ENCODE measurements around the gene KCNA3. TPM values are rescaled to one million over a fixed set of nuclear protein-coding genes. Genes with fewer than 3 reads are reported as not detected.
"Not testable (repeated sequence)": the region's sequence is repeated elsewhere in the genome, so short reads cannot be mapped to it uniquely, and the experiment has no call there.

Gene KCNA3
- total and polyA plus RNA-seq, 4 experiments from 2014 or later: 88.7 to 124 (median 110) TPM

- Histone ChIP-seq H3K9me3 (ENCODE audit: control insufficient read depth in 1 of 2, low read length in 2 of 2) (no peaks in the 10 kb centered on the region), H3K36me3 (ENCODE audit: insufficient read depth, low read length) (peaks cover 42% of the 10 kb centered on the region), H3K4me3 (ENCODE audit: low read length in 2 of 2) (no peak overlapping the region), H3K27me3 (ENCODE audit: insufficient read depth, low read length) (no peaks in the 10 kb centered on the region), H3K27ac (ENCODE audit: low read depth, low read length) (no peak overlapping the region), H3K4me1 (ENCODE audit: insufficient read depth, low read length) (peaks cover 70% of the 10 kb centered on the region)
- intact Hi-C loops (cut with micrococcal nuclease): loop anchor here (1.0 kb wide), 1 partner anchor 8 kb away; no protein-coding TSS in a partner anchor
- Mint-ChIP-seq H3K27ac (peak overlapping the region in 4 of 7 donors; percentile 35 to 78 (median 44)), H3K4me1 (peaks cover 24 to 34% (median 30%) of the 10 kb centered on the region in 4 donors), H3K9me3 (no peaks in the 10 kb centered on the region), H3K4me3 (peak overlapping the region in 2 of 8 donors; percentile 11 to 45), H3K36me3 (peaks cover 32 to 52% of the 10 kb centered on the region in 2 donors), H3K27me3 (no peaks in the 10 kb centered on the region)
- ChIA-PET CTCF (ENCODE audit: partially characterized antibody) (interaction anchor here (1.0 to 2.9 kb wide), 6 partner anchors 15 to 103 kb away, joined by 3 to 12 read pairs (median 6); no protein-coding TSS in a partner anchor), POLR2A (ENCODE audit: partially characterized antibody) (interaction anchor here (4.0 to 17.9 kb wide), 2 partner anchors 10 to 21 kb away, joined by 47 to 993 read pairs; partner anchors contain the start of gene KCNA3)
- no peak for DNase-seq
Measured at GRCh38 chr1:110663241-110663640, 11.5 kb downstream of the KCNA3 start.

DNA sequence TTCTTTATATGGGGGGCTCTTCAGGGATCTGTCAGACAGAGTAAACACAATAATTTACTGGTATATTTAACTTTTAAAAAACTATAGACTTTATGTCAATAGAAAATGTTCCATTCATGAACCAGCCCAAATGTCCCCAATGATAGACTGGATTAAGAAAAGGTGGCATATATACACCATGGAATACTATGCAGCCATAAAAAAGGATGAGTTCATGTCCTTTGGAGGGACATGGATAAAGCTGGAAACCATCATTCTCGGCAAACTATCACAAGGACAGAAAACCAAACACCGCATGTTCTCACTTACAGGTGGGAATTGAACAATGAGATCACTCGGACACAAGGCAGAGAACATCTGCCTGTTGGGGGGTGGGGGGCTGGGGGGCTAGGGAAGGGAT lies 15.2 kb downstream of the KCNA3 start:
- intact Hi-C loops (cut with micrococcal nuclease); H3K27ac ChIP-seq (ENCODE audit: low read depth, low read length); H3K9me3 Mint-ChIP-seq; H3K27me3 ChIP-seq (ENCODE audit: insufficient read depth, low read length); H3K4me3 Mint-ChIP-seq; CTCF ChIA-PET (ENCODE audit: partially characterized antibody); H3K27me3 Mint-ChIP-seq; H3K4me3 ChIP-seq (ENCODE audit: low read length in 2 of 2); H3K9me3 ChIP-seq (ENCODE audit: control insufficient read depth in 1 of 2, low read length in 2 of 2); DNase-seq: not testable (repeated sequence)
- peaks cover 63% of the 10 kb centered on the region for H3K4me1 ChIP-seq (ENCODE audit: insufficient read depth, low read length)
- Mint-ChIP-seq H3K4me1 (peaks cover 31 to 67% (median 51%) of the 10 kb centered on the region in 4 donors), H3K36me3 (peaks cover 34 to 69% of the 10 kb centered on the region in 2 donors), H3K27ac (peak overlapping the region in 2 of 7 donors; percentile 21 to 72)
- POLR2A ChIA-PET (ENCODE audit: partially characterized antibody): interaction anchor here (2.1 to 3.5 kb wide), 2 partner anchors 8 to 12 kb away, joined by 5 to 15 read pairs; no protein-coding TSS in a partner anchor
- peaks cover 23% of the 10 kb centered on the region for H3K36me3 ChIP-seq (ENCODE audit: insufficient read depth, low read length)

GRCh38 chr1:110657351-110657750 lies 17.4 kb downstream of the KCNA3 start:
- Histone ChIP-seq H3K4me1 (ENCODE audit: insufficient read depth, low read length) (peaks cover 50% of the 10 kb centered on the region), H3K27me3 (ENCODE audit: insufficient read depth, low read length) (no peaks in the 10 kb centered on the region), H3K36me3 (ENCODE audit: insufficient read depth, low read length) (peaks cover 17% of the 10 kb centered on the region), H3K27ac (ENCODE audit: low read depth, low read length) (no peak overlapping the region), H3K9me3 (ENCODE audit: control insufficient read depth in 1 of 2, low read length in 2 of 2) (no peaks in the 10 kb centered on the region), H3K4me3 (ENCODE audit: low read length in 2 of 2) (no peak overlapping the region)
- Mint-ChIP-seq H3K9me3 (no peaks in the 10 kb centered on the region), H3K4me3 (peak overlapping the region in 1 of 8 donors; percentile 41), H3K27me3 (no peaks in the 10 kb centered on the region), H3K27ac (peak overlapping the region in 4 of 7 donors; percentile 49 to 70 (median 64)), H3K36me3 (peaks cover 36 to 68% of the 10 kb centered on the region in 2 donors), H3K4me1 (peaks cover 31 to 64% (median 48%) of the 10 kb centered on the region in 4 donors)
- ChIA-PET POLR2A (ENCODE audit: partially characterized antibody) (interaction anchor here (1.1 to 3.5 kb wide), 4 partner anchors 10 to 22 kb away, joined by 3 to 15 read pairs (median 6); no protein-coding TSS in a partner anchor), CTCF (ENCODE audit: partially characterized antibody) (interaction anchor here (1.2 to 2.2 kb wide), 2 partner anchors 9 to 12 kb away, joined by 5 to 13 read pairs; no protein-coding TSS in a partner anchor)
- intact Hi-C loops (cut with micrococcal nuclease): no loop called here
- no peak for DNase-seq

DNA sequence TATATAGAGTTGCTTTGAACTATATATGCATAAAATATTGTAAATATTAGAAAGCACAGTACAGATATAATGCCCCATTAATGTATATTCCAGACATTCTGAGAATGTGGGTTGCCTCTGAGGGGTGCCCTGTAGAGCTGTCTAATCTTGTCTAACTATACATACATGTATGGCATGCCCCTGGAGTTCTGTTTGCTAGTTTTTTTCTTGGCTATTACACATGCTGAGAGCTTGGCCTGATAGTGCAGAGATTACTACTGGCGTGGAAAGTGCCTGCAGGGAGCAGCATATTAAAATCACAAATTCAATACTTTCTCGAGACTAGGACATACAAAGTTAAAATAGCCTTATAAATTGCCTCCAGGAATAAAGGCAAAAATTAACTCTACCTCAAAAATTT lies 24.1 kb downstream of the KCNA3 start:
- Mint-ChIP-seq H3K27ac (peak overlapping the region in 5 of 7 donors; percentile 10 to 67 (median 49)), H3K36me3 (peaks cover 12 to 19% of the 10 kb centered on the region in 2 donors), H3K27me3 (no peaks in the 10 kb centered on the region), H3K4me1 (peaks cover 20 to 38% (median 28%) of the 10 kb centered on the region in 4 donors), H3K9me3 (peaks cover 0 to 2% (median 0%) of the 10 kb centered on the region in 8 donors), H3K4me3 (peak overlapping the region in 2 of 8 donors; percentile 3 to 41)
- Histone ChIP-seq H3K27ac (ENCODE audit: low read depth, low read length) (no peak overlapping the region), H3K4me3 (ENCODE audit: low read length in 2 of 2) (no peak overlapping the region), H3K36me3 (ENCODE audit: insufficient read depth, low read length) (no peaks in the 10 kb centered on the region), H3K9me3 (ENCODE audit: control insufficient read depth in 1 of 2, low read length in 2 of 2) (no peaks in the 10 kb centered on the region), H3K4me1 (ENCODE audit: insufficient read depth, low read length) (peaks cover 73% of the 10 kb centered on the region), H3K27me3 (ENCODE audit: insufficient read depth, low read length) (no peaks in the 10 kb centered on the region)
- ChIA-PET POLR2A (ENCODE audit: partially characterized antibody) (interaction anchor here (2.5 to 27.3 kb wide), 3 partner anchors 9 to 19 kb away, joined by 7 to 993 read pairs (median 273); partner anchors contain the start of gene KCNA3), CTCF (ENCODE audit: partially characterized antibody) (interaction anchor here (1.4 to 3.8 kb wide), 3 partner anchors 16 to 31 kb away, joined by 3 to 16 read pairs (median 5); no protein-coding TSS in a partner anchor)
- intact Hi-C loops (cut with micrococcal nuclease): no loop called here
- no peak for DNase-seq

- Histone ChIP-seq H3K4me1 (ENCODE audit: insufficient read depth, low read length) (peaks cover 82% of the 10 kb centered on the region), H3K27ac (ENCODE audit: low read depth, low read length) (peak overlapping the region; percentile 56), H3K4me3 (ENCODE audit: low read length in 2 of 2) (no peak overlapping the region), H3K9me3 (ENCODE audit: control insufficient read depth in 1 of 2, low read length in 2 of 2) (no peaks in the 10 kb centered on the region), H3K27me3 (ENCODE audit: insufficient read depth, low read length) (no peaks in the 10 kb centered on the region), H3K36me3 (ENCODE audit: insufficient read depth, low read length) (no peaks in the 10 kb centered on the region)
- Mint-ChIP-seq H3K4me3 (no peak overlapping the region), H3K36me3 (peaks cover 5 to 8% of the 10 kb centered on the region in 2 donors), H3K27ac (no peak overlapping the region), H3K9me3 (peaks cover 0 to 2% (median 0%) of the 10 kb centered on the region in 8 donors), H3K27me3 (no peaks in the 10 kb centered on the region), H3K4me1 (peaks cover 6 to 42% (median 27%) of the 10 kb centered on the region in 4 donors)
- ChIA-PET CTCF (ENCODE audit: partially characterized antibody) (interaction anchor here (0.6 to 7.2 kb wide), 12 partner anchors 9 to 649 kb away, joined by 3 to 75 read pairs (median 8); no protein-coding TSS in a partner anchor), POLR2A (ENCODE audit: partially characterized antibody) (interaction anchor here (1.0 to 27.3 kb wide), 6 partner anchors 9 to 225 kb away, joined by 3 to 993 read pairs (median 20); partner anchors contain the start of gene KCNA3)
- intact Hi-C loops (cut with micrococcal nuclease): loop anchor here (10.0 kb wide), 1 partner anchor 226 kb away; the partner anchor contains the start of gene CD53
- DNase-seq: no peak
Measured at GRCh38 chr1:110648417-110648816, 26.3 kb downstream of the KCNA3 start.

DNA sequence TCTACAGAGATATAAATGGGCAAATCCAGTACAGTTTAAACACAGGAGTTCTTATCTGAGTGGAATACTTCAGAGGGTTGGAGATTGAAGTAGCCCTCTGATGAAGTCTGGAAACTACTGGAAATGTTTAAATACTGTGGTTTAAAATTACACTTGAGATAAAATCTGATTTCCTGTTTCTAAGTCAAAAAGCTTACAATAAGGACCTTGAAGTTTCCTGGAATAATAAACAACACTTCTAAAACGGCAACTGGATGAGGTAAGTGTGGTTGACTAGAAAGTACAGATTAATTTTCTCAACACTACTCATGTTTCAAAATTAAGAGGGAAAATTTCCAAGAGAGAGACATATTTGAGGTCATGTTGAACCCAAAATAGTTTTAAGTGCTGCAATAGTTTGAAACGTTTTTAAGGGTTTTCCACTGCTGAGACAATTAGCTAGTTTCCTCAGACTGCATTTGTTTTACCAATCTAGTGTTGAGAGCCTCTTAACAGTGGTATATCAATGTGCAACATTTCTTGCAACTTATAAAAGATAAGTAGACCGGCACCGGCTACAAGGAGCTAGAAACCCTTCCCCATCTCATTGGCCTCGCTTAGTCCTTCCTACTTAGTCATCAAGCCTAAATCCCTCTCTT lies 27.4 kb downstream of the KCNA3 start:
- Mint-ChIP-seq H3K27me3 (no peaks in the 10 kb centered on the region), H3K36me3 (no peaks in the 10 kb centered on the region), H3K27ac (no peak overlapping the region), H3K4me1 (peaks cover 0 to 45% (median 31%) of the 10 kb centered on the region in 4 donors), H3K9me3 (peaks cover 0 to 4% (median 0%) of the 10 kb centered on the region in 8 donors), H3K4me3 (peak overlapping the region in 1 of 8 donors; percentile 18)
- ChIA-PET CTCF (ENCODE audit: partially characterized antibody) (interaction anchor here (0.9 to 7.2 kb wide), 17 partner anchors 10 to 140 kb away, joined by 3 to 75 read pairs (median 6); partner anchors contain the start of gene KCNA3), POLR2A (ENCODE audit: partially characterized antibody) (interaction anchor here (0.7 to 27.3 kb wide), 8 partner anchors 10 to 569 kb away, joined by 3 to 993 read pairs (median 10); partner anchors contain the start of gene KCNA3)
- DNase-seq: peak; percentile 45 to 71 (median 54)
- intact Hi-C loops (cut with micrococcal nuclease): loop anchor here (1.0 to 10.0 kb wide), 3 partner anchors 11 to 227 kb away; partner anchors contain the start of gene CD53
- no peaks in the 10 kb centered on the region for H3K36me3 ChIP-seq (ENCODE audit: insufficient read depth, low read length)
- H3K27ac ChIP-seq (ENCODE audit: low read depth, low read length): peak overlapping the region; percentile 56
- no peaks in the 10 kb centered on the region for H3K9me3 ChIP-seq (ENCODE audit: control insufficient read depth in 1 of 2, low read length in 2 of 2)
- peak overlapping the region in 1 of 2 donors; percentile 2 for H3K4me3 ChIP-seq (ENCODE audit: low read length in 2 of 2)
- peaks cover 88% of the 10 kb centered on the region for H3K4me1 ChIP-seq (ENCODE audit: insufficient read depth, low read length)
- H3K27me3 ChIP-seq (ENCODE audit: insufficient read depth, low read length): no peaks in the 10 kb centered on the region

All from CD4-positive, alpha-beta memory T cell (primary cell).